Measurements from ENCODE around the gene C17orf107. TPM values are rescaled to one million over a fixed set of nuclear protein-coding genes. Genes with fewer than 3 reads are reported as not detected.
"Not testable (repeated sequence)": the region's sequence is repeated elsewhere in the genome, so short reads cannot be mapped to it uniquely, and the experiment has no call there.

Gene C17orf107
- total RNA-seq, 1 experiment from 2014 or later: 1.7 TPM

DNA sequence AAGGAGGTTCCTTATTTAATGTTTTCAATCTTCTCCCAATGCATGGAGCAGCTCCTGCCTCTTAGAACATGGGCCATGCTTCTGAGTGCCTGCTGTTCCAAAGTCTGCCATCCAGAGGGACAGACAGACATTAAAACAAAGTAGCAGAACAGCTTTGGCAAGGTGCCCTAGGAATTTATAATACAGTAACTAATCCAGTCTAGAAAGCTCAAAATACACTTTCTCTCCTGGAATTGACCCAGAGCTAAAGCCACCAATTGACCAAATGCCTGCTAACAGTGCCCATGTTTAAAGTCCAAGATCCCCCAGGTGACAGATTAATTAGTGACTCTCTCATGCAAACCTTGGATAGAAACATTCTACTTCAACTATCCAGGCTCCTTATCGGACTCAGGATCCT, 14.7 kb downstream of the C17orf107 start:
- no peak overlapping the region for H3K27ac ChIP-seq (ENCODE audit: low read depth, low read length)
- BruUV-seq (replicated peaks): no TSS peak
- no peak for ATAC-seq
- ChIA-PET CTCF (interaction anchor here (3.3 kb wide), 1 partner anchor 10 kb away, joined by 12 read pairs; the partner anchor contains the start of gene CHRNE), POLR2A (no interaction called here), RAD21 (ENCODE audit: low non-redundant PET in 1 of 2, low total read pairs in 2 of 2, uncharacterized antibody in 2 of 2, unreplicated experiment in 2 of 2) (no interaction called here)
- no peaks in the 10 kb centered on the region for H3K9me2 ChIP-seq (ENCODE audit: insufficient read depth)
- H3K4me1 ChIP-seq (ENCODE audit: control insufficient read depth in 1 of 2, insufficient read depth in 2 of 2, low read length in 2 of 2): peaks cover 5 to 14% of the 10 kb centered on the region in 2 experiments
- TF ChIP-seq SRF (IDR thresholded peaks at IDR 0.05; ENCODE audit: low read depth) (no peak), SP1 (IDR thresholded peaks at IDR 0.05; ENCODE audit: low read depth) (no peak), RAD21 (IDR thresholded peaks at IDR 0.05; ENCODE audit: low read depth) (no peak), EZH2phosphoT487 (IDR thresholded peaks at IDR 0.05; ENCODE audit: borderline replicate concordance) (no peak), TCF7L2 (IDR thresholded peaks at IDR 0.05; ENCODE audit: borderline replicate concordance, extremely low read depth, insufficient read depth, insufficient read length) (no peak)
- no peaks in the 10 kb centered on the region for H4K20me1 ChIP-seq (ENCODE audit: insufficient read depth)
- no peak for DNase-seq (ENCODE audit: low read depth, low spot score)
- H2AFZ ChIP-seq (ENCODE audit: low read depth, low read length, poor library complexity, severe bottlenecking): no peak overlapping the region
- no peaks in the 10 kb centered on the region for H3K9me3 ChIP-seq (ENCODE audit: control insufficient read depth in 1 of 2, insufficient read depth in 1 of 2, low read depth in 1 of 2, low read length in 2 of 2)
- no peak overlapping the region for H3K4me3 ChIP-seq (replicated peaks in 1 of 2; ENCODE audit: low read depth in 1 of 2, low read length in 2 of 2)
- no peak overlapping the region for H3K4me2 ChIP-seq (ENCODE audit: low read length)
- intact Hi-C loops (cut with micrococcal nuclease): no loop called here
- no peak overlapping the region for H3K9ac ChIP-seq (ENCODE audit: low read length)
- H3K27me3 ChIP-seq (ENCODE audit: insufficient read depth, low read length): no peaks in the 10 kb centered on the region
- no peaks in the 10 kb centered on the region for H3K79me2 ChIP-seq (ENCODE audit: insufficient read depth, low read length)
- H3K36me3 ChIP-seq (ENCODE audit: control insufficient read depth in 1 of 2, insufficient read depth in 2 of 2, low read length in 2 of 2): no peaks in the 10 kb centered on the region

DNA sequence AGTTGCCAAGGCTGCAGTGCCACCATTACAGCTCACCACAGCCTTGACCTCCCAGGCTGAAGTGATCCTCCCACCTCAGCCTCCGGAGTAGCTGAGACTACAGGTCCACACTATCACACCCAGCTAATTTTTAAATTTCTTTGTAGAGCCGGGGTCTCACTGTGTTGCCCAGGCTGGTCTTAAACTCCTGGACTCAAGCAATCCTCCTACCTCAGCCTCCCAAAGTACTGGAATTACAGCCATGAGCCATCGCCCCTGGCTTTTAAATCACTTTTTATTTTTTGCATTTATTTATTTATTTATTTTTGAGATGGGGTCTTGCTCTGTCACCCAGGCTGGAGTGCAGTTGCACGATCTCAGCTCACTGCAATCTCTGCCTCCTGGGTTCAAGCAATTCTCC, 15.2 kb downstream of the C17orf107 start:
- H3K36me3 ChIP-seq (ENCODE audit: control insufficient read depth in 1 of 2, insufficient read depth in 2 of 2, low read length in 2 of 2); H3K9me3 ChIP-seq (ENCODE audit: control insufficient read depth in 1 of 2, insufficient read depth in 1 of 2, low read depth in 1 of 2, low read length in 2 of 2); H3K4me3 ChIP-seq (replicated peaks in 1 of 2; ENCODE audit: low read depth in 1 of 2, low read length in 2 of 2); H4K20me1 ChIP-seq (ENCODE audit: insufficient read depth); DNase-seq (ENCODE audit: low read depth, low spot score); RAD21 ChIA-PET (ENCODE audit: low non-redundant PET in 1 of 2, low total read pairs in 2 of 2, uncharacterized antibody in 2 of 2, unreplicated experiment in 2 of 2); intact Hi-C loops (cut with micrococcal nuclease); H3K9me2 ChIP-seq (ENCODE audit: insufficient read depth); H3K79me2 ChIP-seq (ENCODE audit: insufficient read depth, low read length); H2AFZ ChIP-seq (ENCODE audit: low read depth, low read length, poor library complexity, severe bottlenecking); H3K4me2 ChIP-seq (ENCODE audit: low read length); H3K4me1 ChIP-seq (ENCODE audit: control insufficient read depth in 1 of 2, insufficient read depth in 2 of 2, low read length in 2 of 2); ATAC-seq; H3K27ac ChIP-seq (ENCODE audit: low read depth, low read length); H3K9ac ChIP-seq (ENCODE audit: low read length); H3K27me3 ChIP-seq (ENCODE audit: insufficient read depth, low read length); BruUV-seq (replicated peaks); POLR2A ChIA-PET: not testable (repeated sequence)
- CTCF ChIA-PET: interaction anchor here (3.3 kb wide), 1 partner anchor 11 kb away, joined by 12 read pairs; the partner anchor contains the start of gene CHRNE
